HG03175 (cell line): ENCODE results near the gene ARCN1.

Experiments
- ATAC-seq: cut with Tn5 transposase; IDR thresholded peaks from one replicate; pipeline ENCODE4 v1.9.1; 2021; ENCODE audit warnings: mild to moderate bottlenecking, moderate library complexity; ENCODE audit not compliant: unreplicated experiment

The ARCN1 gene

GRCh38 chr11:118635237-118635591 is 63.0 kb downstream of the ARCN1 start:
- ATAC-seq, result no peak

- no peak for ATAC-seq
Measured at GRCh38 chr11:118635642-118636041, 63.4 kb downstream of the ARCN1 start.

GRCh38 chr11:118636569-118637290 is 64.5 kb downstream of the ARCN1 start:
- ATAC-seq, result no peak

GRCh38 chr11:118638726-118639125 is 66.5 kb downstream of the ARCN1 start:
- ATAC-seq, result no peak

GRCh38 chr11:118639899-118640298 is 67.7 kb downstream of the ARCN1 start:
- ATAC-seq, result no peak

- no peak for ATAC-seq
Measured at GRCh38 chr11:118640332-118641154, 68.3 kb downstream of the ARCN1 start.

GRCh38 chr11:118641397-118642019 is 69.3 kb downstream of the ARCN1 start:
- ATAC-seq, result no peak

GRCh38 chr11:118643142-118643994 is 71.2 kb downstream of the ARCN1 start:
- no peak for ATAC-seq

GRCh38 chr11:118643995-118644345 is 71.8 kb downstream of the ARCN1 start:
- no peak for ATAC-seq

- ATAC-seq, result no peak
Measured at GRCh38 chr11:118644496-118644895, 72.3 kb downstream of the ARCN1 start.

- no peak for ATAC-seq
Measured at GRCh38 chr11:118645066-118645715, 73.0 kb downstream of the ARCN1 start.

- ATAC-seq, result no peak
Measured at GRCh38 chr11:118646393-118646792, 74.2 kb downstream of the ARCN1 start.

GRCh38 chr11:118648291-118648690 is 76.1 kb downstream of the ARCN1 start:
- no peak for ATAC-seq

- no peak for ATAC-seq
Measured at GRCh38 chr11:118649941-118650340, 77.7 kb downstream of the ARCN1 start.

- ATAC-seq, result no peak
Measured at GRCh38 chr11:118650366-118650765, 78.2 kb downstream of the ARCN1 start.

- ATAC-seq, result no peak
Measured at GRCh38 chr11:118651820-118652219, 79.6 kb downstream of the ARCN1 start.
